Regular cardiac myocyte (primary cell): ENCODE measurements around the gene PITPNB. TPM values are rescaled to one million over a fixed set of nuclear protein-coding genes. Genes with fewer than 3 reads are reported as not detected.

ENCODE experiments used
- total RNA-seq: library from RNA; depleted of rRNA; stranded (reverse); fragments of >200 nt; gene quantifications from 2 replicates; pipeline ENCODE4 v1.2.3, GENCODE V29; 2014

PITPNB gene
- total RNA-seq: 20.3 and 29.3 TPM in 2 replicates

GRCh38 chr22:27919222-27919941, at the start of gene PITPNB:
PITPNB (minus strand) TSS chr22:27919256; CDS start chr22:27919191, 65 bp downstream.

Other genes starting within 250 kb of the PITPNB start
- gene MN1, start 117.5 kb downstream of the PITPNB start, total RNA-seq: 1.3 and 3.1 TPM in 2 replicates